Measurements from ENCODE around the gene FBRS.

GRCh38 chr16:30677931-30678585 lies 19.8 kb downstream of the FBRS start:
- TF ChIP-seq, protein P1, sequence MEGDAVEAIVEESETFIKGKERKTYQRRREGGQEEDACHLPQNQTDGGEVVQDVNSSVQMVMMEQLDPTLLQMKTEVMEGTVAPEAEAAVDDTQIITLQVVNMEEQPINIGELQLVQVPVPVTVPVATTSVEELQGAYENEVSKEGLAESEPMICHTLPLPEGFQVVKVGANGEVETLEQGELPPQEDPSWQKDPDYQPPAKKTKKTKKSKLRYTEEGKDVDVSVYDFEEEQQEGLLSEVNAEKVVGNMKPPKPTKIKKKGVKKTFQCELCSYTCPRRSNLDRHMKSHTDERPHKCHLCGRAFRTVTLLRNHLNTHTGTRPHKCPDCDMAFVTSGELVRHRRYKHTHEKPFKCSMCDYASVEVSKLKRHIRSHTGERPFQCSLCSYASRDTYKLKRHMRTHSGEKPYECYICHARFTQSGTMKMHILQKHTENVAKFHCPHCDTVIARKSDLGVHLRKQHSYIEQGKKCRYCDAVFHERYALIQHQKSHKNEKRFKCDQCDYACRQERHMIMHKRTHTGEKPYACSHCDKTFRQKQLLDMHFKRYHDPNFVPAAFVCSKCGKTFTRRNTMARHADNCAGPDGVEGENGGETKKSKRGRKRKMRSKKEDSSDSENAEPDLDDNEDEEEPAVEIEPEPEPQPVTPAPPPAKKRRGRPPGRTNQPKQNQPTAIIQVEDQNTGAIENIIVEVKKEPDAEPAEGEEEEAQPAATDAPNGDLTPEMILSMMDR (IDR thresholded peaks at IDR 0.05; ENCODE audit: insufficient read depth, low read length, poor library complexity, severe bottlenecking): no peak
- no peak for TF ChIP-seq EZH2phosphoT487 (conservative IDR thresholded peaks at IDR 0.05; ENCODE audit: low read length)
